Brain pericyte (primary cell): ENCODE results near the gene ARHGEF37.
"Not testable (repeated sequence)": the region's sequence is repeated elsewhere in the genome, so short reads cannot be mapped to it uniquely, and the experiment has no call there.

Experiments
- DNase-seq: peaks from one replicate; pipeline ENCODE4 v3.0.0-alpha.2; 2012; ENCODE audit warnings: low read depth, low spot score

The ARHGEF37 gene

DNA sequence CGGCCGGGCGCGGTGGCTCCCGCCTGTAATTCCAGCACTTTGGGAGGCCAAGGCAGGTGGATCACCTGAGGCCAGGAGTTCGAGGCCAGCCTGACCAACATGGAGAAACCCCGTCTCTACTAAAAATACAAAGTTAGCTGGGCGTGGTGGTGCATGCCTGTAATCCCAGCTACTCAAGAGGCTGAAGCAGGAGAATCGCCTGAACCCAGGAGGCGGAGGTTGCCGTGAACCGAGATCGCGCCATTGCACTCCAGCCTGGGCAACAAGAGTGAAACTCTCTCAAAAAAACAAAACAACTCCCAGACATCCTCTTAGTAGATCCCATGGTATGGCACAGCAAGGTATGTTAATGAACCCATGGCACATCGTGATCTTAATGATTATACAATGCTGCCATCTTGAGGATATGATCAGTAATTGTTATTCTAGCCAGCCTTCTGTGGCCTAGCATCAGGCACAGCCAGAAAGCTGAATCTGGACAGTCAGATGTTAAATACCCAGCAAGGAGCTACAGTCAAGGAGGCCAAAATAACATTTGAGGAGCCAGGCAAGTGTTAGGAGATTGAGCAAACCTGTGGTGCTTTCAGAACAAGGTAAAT is 16.7 kb upstream of the ARHGEF37 start:
- DNase-seq, result not testable (repeated sequence)

DNA sequence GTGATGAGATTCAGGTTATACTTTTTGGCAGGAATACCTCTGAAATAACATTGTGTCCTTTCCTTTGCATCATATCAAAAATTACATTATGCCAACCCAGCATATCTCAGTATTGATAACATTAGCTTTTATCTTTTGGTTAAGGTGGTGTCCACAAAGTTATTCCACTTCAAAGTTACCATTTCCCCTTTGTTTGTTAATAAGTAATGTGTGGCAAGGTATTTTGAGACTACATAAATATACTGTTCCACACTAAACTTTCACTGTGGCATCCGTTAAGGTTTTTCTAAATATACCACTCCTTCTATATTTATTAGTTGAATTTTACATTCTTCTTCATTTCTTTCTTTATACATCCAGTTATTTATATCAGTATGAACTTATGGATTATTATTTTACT is 14.1 kb upstream of the ARHGEF37 start:
- DNase-seq, result no peak

- DNase-seq, result no peak
Measured at GRCh38 chr5:149572170-149572569, 9.1 kb upstream of the ARHGEF37 start.

GRCh38 chr5:149572576-149573231 is 8.6 kb upstream of the ARHGEF37 start:
- DNase-seq, result no peak

DNA sequence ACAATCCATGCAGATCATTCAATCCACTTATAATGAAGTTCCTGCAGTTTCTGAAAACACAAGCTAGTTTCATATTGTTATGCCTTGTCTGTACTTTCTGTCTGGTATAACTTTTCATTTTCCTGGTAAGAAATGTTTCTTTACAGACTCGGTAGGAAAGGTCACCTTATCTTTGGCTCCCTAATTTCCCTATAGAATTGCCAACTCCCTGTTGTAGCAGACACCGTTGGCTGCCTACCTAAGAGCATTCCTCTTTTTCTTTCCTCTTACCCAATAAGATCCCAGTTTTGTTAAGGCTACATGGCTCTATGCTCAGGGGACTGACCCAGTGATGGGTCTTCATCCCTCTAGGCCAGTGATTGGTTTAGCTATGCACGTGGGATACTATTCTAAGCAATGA is 6.2 kb upstream of the ARHGEF37 start:
- DNase-seq, result no peak

DNA sequence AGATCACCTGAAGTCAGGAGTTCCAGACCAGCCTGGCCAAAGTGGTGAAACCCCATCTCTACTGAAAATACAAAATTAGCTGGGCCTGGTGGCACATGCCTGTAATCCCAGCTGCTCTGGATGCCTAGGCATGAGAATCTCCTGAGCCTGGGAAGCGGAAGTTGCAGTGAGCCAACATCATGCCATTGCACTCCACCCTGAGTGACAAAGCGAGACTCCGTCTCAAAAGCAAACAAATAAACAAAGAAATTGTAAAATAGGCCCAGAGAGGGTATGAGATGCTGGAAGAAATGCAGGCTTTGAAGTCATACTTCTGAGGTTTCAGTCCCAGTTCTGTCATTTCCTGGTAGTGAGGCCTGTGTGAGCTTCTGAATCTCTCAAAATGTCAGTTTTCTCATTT is 5.3 kb upstream of the ARHGEF37 start:
- no peak for DNase-seq

GRCh38 chr5:149578896-149579295 is 2.4 kb upstream of the ARHGEF37 start:
- DNase-seq, result no peak

GRCh38 chr5:149580808-149581191 is 498 bp upstream of the ARHGEF37 start:
- no peak for DNase-seq

DNA sequence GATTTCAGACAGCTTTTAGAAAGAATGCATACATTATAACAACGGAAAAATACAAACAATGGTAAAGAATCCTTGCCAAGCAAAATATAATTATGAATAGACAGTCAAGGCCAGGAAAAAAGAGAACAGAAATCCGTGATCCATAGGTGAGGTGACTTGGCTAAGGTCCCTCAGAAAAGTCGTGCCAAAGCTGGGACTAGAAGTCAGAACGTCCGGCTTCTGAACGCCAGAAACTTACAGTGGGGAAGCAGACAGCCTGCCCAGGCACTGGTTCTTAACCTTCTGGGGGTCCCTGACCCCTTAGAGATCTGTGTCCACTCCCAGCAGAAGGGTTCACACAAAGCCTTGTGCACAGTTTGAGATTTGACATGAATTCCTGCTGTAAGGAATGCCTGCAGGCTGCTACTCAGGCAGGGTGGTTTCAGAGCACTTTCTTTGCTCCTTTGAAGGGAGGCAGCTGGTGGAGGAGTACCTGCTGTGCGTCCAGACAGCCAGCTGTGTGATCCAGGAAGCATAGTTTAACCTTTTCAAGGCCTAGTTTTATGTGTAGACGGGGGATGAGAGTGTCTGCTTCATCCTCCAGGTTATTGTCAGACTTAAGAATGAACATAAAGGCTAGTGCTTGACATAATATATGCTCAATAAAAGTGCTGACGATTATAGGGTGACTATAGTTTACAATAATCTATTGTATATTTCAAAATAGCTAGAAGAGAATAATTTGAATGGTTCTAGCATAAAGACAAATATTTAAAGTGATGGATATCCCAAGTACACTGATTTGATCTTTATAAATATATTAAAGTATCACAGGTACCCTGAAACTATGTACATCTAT is 852 bp downstream of the ARHGEF37 start:
- DNase-seq, result no peak

- no peak for DNase-seq
Measured at GRCh38 chr5:149583394-149583793, 2.1 kb downstream of the ARHGEF37 start.

DNA sequence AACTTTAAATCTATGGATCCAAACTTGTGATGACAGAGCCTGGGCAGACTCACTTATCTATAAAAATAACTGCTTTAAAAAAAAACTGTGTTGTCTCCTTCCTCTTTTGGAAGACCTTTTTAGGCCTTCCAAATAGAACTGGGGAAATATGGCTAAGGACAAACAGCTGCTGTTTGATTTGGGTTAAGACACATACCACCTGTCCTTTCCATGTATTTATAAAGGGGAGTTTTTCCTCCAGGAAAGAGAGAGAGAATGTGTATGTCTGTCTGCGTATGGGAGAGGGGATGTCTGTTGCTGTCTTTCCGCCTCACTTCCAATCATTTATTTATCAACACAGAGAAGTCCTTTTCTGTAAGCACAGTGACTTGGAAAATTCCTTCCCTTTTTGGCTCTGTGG is 2.8 kb downstream of the ARHGEF37 start:
- DNase-seq, result no peak

GRCh38 chr5:149585910-149586309 is 4.6 kb downstream of the ARHGEF37 start:
- DNase-seq, result no peak

DNA sequence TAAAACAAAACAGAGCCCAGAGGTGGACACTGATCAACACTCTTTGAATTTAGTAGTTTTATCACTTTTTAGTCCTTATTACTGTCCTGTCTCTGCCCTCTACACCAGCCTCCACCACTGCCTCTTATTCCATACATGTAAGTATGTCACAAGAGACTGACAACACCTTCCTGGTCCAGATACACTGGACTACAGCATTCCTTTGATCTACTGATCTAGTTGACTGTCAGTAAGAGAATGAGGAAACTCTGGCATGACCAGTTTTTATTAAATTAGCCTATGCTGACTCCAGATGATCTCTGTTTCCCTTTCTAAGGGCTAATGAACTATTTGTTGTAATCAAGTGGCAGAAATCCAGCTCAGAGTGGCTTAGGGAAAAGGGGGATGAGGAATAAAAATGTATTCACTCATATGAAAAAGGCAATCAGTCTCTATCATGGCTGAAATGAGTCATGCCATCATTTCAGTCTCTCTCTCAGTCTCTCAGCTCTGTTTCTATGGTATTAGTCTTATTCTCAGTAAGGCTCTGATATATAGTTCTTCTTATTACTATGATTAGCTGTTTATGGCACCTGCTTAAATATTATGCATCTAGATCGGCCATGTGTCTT is 5.5 kb downstream of the ARHGEF37 start:
- DNase-seq, result no peak

DNA sequence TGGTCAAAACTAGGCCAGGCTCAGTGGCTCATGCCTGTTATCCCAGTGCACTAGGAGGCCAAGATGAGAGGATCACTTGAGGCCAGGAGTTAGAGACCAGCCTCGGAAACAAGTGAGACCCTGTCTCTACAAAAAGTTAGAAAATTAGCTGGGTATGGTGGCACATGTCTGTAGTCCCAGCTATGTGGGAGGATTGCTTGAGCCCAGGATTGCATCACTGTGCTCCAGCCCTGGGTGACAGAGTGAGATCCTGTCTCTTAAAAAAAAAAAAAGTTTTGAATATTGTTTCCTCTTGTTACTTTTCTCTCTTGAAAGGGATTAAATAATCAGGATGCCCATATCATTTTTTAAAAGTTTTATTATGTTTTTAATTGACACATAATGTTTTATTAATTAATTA is 7.6 kb downstream of the ARHGEF37 start:
- DNase-seq, result no peak

DNA sequence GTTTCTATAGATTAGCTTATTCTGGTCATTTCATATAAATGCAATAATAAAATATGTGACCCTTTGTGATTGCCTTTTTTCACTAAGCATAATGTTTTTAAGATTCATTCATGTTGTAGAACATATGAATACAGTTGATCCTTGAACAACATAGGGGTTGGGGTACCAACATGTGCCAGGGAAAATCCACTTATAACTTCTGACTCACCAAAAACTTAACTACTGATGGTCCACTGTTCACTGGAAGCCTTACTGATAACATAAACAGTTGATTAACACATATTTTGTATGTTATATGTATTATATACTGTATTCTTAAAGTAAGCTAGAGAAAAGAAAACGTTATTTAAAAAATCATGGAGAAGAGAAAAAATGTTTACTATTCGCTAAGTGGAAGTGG is 12.1 kb downstream of the ARHGEF37 start:
- no peak for DNase-seq

DNA sequence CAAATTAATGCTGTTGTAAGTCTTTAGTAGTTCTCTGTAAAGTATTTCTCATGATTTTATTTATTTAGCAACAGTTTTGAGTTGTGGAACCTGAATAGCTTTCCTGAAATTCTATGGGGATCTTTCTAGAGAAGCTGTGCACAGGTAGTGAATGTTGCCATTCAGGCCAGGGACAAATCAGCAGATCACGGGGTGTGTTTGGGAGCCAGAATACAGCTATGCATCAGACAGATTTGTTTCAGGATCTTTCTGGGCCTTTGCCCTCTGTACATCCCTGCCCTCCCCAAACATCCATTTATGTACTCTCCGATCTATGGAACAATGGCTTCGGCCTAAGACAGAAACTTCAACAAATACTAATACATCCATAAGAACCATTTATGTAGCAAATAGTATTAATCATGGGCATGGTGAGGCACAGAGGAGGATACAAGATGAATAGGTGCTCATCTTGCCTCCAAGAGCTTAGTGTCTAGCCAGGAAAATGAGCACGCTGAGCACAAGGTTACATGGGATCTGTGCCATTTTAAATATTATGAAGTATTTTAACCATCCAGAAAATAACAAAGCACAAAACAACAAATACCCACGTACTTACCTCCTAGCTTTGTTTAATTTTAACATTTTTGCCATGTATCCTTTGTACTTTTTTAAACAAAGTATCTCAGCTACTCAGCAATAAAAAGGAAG is 13.1 kb downstream of the ARHGEF37 start:
- no peak for DNase-seq

- not testable (repeated sequence) for DNase-seq
Measured at GRCh38 chr5:149595105-149595504, 13.8 kb downstream of the ARHGEF37 start.

DNA sequence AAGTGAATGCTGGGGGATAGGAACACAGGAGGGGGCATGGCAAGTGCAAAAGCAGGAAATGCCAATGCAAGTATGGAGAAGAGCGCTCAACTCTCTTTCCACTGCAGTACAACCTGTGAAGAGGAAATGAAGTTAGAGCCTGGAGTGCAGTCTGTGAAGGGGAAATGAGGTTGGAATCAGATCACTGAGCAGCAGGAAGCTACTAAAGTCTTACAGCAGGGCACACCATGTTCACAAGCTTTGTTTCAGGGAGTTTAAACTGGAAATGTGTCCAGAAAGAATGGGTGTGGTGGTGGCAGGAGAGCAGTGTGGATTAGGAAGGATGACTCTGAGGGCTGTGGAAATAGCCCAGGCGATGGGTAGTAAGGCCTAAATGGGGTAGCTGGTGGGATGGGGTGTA is 15.4 kb downstream of the ARHGEF37 start:
- no peak for DNase-seq

DNA sequence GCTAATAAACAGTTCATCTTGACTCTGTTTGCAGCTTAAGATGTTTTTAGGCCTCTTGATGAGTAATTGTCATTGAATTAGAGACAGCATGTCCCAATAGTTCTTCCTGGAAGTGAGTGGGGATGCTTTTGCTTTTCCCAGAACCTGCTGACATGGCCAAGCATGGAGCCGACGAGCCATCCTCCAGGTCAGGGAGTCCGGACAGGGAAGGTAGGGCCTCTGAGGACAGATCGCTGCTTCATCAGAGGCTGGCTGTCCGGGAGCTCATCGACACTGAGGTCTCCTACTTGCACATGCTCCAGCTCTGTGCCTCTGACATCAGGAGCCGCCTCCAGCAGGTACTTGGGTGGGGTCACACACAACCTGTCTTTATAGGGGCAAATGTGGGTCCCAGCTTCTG is 16.3 kb downstream of the ARHGEF37 start:
- no peak for DNase-seq

DNA sequence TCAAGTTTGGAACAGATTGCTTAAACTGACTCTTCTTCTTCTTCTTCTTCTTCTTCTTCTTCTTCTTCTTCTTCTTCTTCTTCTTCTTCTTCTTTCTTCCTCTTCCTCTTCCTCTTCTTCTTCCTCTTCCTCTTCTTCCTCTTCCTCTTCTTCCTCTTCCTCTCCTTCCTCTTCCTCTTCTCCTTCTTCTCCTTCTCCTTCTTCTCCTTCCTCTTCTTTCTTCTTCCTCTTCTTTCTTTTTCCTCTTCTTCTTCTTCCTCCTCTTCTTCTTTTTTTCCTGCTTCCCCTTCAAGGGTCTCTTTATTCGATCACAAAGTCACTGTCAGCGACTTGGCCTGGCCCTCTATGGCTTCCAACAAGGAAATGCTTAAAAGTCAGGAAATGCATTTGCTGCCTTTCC is 16.9 kb downstream of the ARHGEF37 start:
- not testable (repeated sequence) for DNase-seq

GRCh38 chr5:149598966-149599365 is 17.7 kb downstream of the ARHGEF37 start:
- no peak for DNase-seq

- no peak for DNase-seq
Measured at GRCh38 chr5:149599375-149599774, 18.1 kb downstream of the ARHGEF37 start.
